Heart left ventricle (tissue), 13 donors: ENCODE results near the gene ABCA9.

Experiments
- POLR2A ChIP-seq, 2 donors: fragments of 450-650 bp; IDR thresholded peaks; one replicate each; pipeline ENCODE4 v1.6.1; 2017; ENCODE audit warnings: antibody characterized with exemption in 2 of 2, mild to moderate bottlenecking in 2 of 2, moderate library complexity in 2 of 2
- TF ChIP-seq, protein P1 (sequence below), 12 donors: fragments of 200-600 bp; sonication (generic) in 4 of 12; IDR thresholded peaks; one replicate each; pipeline versions ENCODE4 v1.5.0 to v1.8.0; 2018 to 2022; ENCODE audit warnings: antibody characterized with exemption in 12 of 12, mild to moderate bottlenecking in 5 of 12
- donor health status: ischemic (EF 13 %, LVEDD 7.1; RV severe dilation, severe dysfunction).
- donor health status: DM: no; HTN: yes; CAD: no.
- donor health status: DM: no; HTN: no; CAD: no.
- donor health status: ischemic (EF 25% LVEDD 6.9; RV normal size, moderate dysfunction).
- donor health status: ischemic (EF 25% LVEDD 5.7; RV mildly dilated, moderate dysfunction).
- donor health status: ischemic (EF 35%, LVEDD 5.7; RV mildly dilated, moderate dysfunction).
- donor health status: nonischemic (EF 11% LVEDD 7.7; RV severe dilation, severe dysfunction).
- donor health status: DM: yes; HTN: yes; CAD: no.
- donor health status: PGD.
- donor health status: ischemic (EF 29% LVEDD 5.4; RV normal size, mild dysfunction).
- donor health status: nonischemic (EF 23%, LVEDD 6.1; RV moderate dilation, normal function).

- TF ChIP-seq, protein P1, sequence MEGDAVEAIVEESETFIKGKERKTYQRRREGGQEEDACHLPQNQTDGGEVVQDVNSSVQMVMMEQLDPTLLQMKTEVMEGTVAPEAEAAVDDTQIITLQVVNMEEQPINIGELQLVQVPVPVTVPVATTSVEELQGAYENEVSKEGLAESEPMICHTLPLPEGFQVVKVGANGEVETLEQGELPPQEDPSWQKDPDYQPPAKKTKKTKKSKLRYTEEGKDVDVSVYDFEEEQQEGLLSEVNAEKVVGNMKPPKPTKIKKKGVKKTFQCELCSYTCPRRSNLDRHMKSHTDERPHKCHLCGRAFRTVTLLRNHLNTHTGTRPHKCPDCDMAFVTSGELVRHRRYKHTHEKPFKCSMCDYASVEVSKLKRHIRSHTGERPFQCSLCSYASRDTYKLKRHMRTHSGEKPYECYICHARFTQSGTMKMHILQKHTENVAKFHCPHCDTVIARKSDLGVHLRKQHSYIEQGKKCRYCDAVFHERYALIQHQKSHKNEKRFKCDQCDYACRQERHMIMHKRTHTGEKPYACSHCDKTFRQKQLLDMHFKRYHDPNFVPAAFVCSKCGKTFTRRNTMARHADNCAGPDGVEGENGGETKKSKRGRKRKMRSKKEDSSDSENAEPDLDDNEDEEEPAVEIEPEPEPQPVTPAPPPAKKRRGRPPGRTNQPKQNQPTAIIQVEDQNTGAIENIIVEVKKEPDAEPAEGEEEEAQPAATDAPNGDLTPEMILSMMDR (IDR thresholded peaks at IDR 0.05): no peak
- no peak for TF ChIP-seq POLR2A (IDR thresholded peaks at IDR 0.05)
Observed at GRCh38 chr17:69057280-69057679, 3.4 kb downstream of the ABCA9 start.
